HG02981 (cell line): ENCODE data around the gene TICAM2.

Source experiments
- ATAC-seq: cut with Tn5 transposase; IDR thresholded peaks from one replicate; pipeline ENCODE4 v1.9.1; 2021; ENCODE audit warnings: mild to moderate bottlenecking, moderate library complexity; ENCODE audit not compliant: unreplicated experiment

The TICAM2 gene

GRCh38 chr5:115611873-115612272 is 9.6 kb upstream of the TICAM2 start:
- no peak for ATAC-seq

- no peak for ATAC-seq
These were observed 5.7 kb upstream of the TICAM2 start for GRCh38 chr5:115607935-115608334.

GRCh38 chr5:115605436-115605835 is 3.2 kb upstream of the TICAM2 start:
- ATAC-seq, result no peak

- peak; percentile 11 for ATAC-seq
These were observed 379 bp upstream of the TICAM2 start for GRCh38 chr5:115602591-115603125.

- no peak for ATAC-seq
These were observed 1.5 kb downstream of the TICAM2 start for GRCh38 chr5:115600766-115601165.

GRCh38 chr5:115599924-115600323 is 2.4 kb downstream of the TICAM2 start:
- no peak for ATAC-seq

- peak; percentile 26 for ATAC-seq
These were observed 2.8 kb downstream of the TICAM2 start for GRCh38 chr5:115599502-115599901.

GRCh38 chr5:115594128-115595047 is 7.9 kb downstream of the TICAM2 start:
- ATAC-seq, result no peak

- ATAC-seq, result no peak
These were observed 13.2 kb downstream of the TICAM2 start for GRCh38 chr5:115589043-115589442.

- no peak for ATAC-seq
These were observed 13.6 kb downstream of the TICAM2 start for GRCh38 chr5:115588640-115589039.

- peak; percentile 44 for ATAC-seq
These were observed 15.6 kb downstream of the TICAM2 start for GRCh38 chr5:115586525-115587146.

- no peak for ATAC-seq
These were observed 17.0 kb downstream of the TICAM2 start for GRCh38 chr5:115585265-115585664.

- ATAC-seq, result no peak
These were observed 17.8 kb downstream of the TICAM2 start for GRCh38 chr5:115584501-115584900.

- ATAC-seq, result no peak
These were observed 18.8 kb downstream of the TICAM2 start for GRCh38 chr5:115583474-115583873.

- no peak for ATAC-seq
These were observed 21.3 kb downstream of the TICAM2 start for GRCh38 chr5:115580941-115581340.

- peak; percentile 58 for ATAC-seq
These were observed 22.5 kb downstream of the TICAM2 start for GRCh38 chr5:115579747-115580173.

GRCh38 chr5:115579216-115579615 is 23.1 kb downstream of the TICAM2 start:
- ATAC-seq, result peak; percentile 1

GRCh38 chr5:115578657-115579056 is 23.6 kb downstream of the TICAM2 start:
- ATAC-seq, result peak; percentile 54

GRCh38 chr5:115577741-115578140 is 24.5 kb downstream of the TICAM2 start:
- no peak for ATAC-seq

GRCh38 chr5:115577329-115577728 is 24.9 kb downstream of the TICAM2 start:
- no peak for ATAC-seq

- ATAC-seq, result peak; percentile 34
These were observed 26.9 kb downstream of the TICAM2 start for GRCh38 chr5:115575167-115576070.
